Fibroblast of gingiva (primary cell): Measurements from ENCODE around the gene NINJ1.
A peak's percentile ranks its signal among the peaks of the same experiment; 100 is the strongest.
"Not testable (repeated sequence)": the region's sequence is repeated elsewhere in the genome, so short reads cannot be mapped to it uniquely, and the experiment has no call there.

Experiments
- DNase-seq: peaks from one replicate; pipeline ENCODE4 v3.0.0-alpha.2; 2011; ENCODE audit warnings: low read depth

The NINJ1 gene

GRCh38 chr9:93118863-93119702 lies 15.0 kb downstream of the NINJ1 start:
- DNase-seq = no peak

GRCh38 chr9:93117924-93118862 lies 15.9 kb downstream of the NINJ1 start:
- no peak for DNase-seq

GRCh38 chr9:93117521-93117920 lies 16.5 kb downstream of the NINJ1 start:
- DNase-seq = not testable (repeated sequence)

- DNase-seq = peak; percentile 72
These were observed 17.7 kb downstream of the NINJ1 start for GRCh38 chr9:93116072-93116961.

GRCh38 chr9:93115486-93116071 lies 18.5 kb downstream of the NINJ1 start:
- no peak for DNase-seq

- no peak for DNase-seq
These were observed 19.1 kb downstream of the NINJ1 start for GRCh38 chr9:93114984-93115335.

- DNase-seq = no peak
These were observed 19.7 kb downstream of the NINJ1 start for GRCh38 chr9:93114169-93114983.

GRCh38 chr9:93112864-93113389 lies 21.1 kb downstream of the NINJ1 start:
- no peak for DNase-seq

- DNase-seq = no peak
These were observed 21.8 kb downstream of the NINJ1 start for GRCh38 chr9:93112116-93112863.

- DNase-seq = no peak
These were observed 22.5 kb downstream of the NINJ1 start for GRCh38 chr9:93111371-93112115.

- DNase-seq = no peak
These were observed 23.1 kb downstream of the NINJ1 start for GRCh38 chr9:93111001-93111370.

GRCh38 chr9:93110311-93110855 lies 23.7 kb downstream of the NINJ1 start:
- DNase-seq = no peak

GRCh38 chr9:93108291-93109041 lies 25.6 kb downstream of the NINJ1 start:
- no peak for DNase-seq

GRCh38 chr9:93107825-93108161 lies 26.3 kb downstream of the NINJ1 start:
- no peak for DNase-seq

- no peak for DNase-seq
These were observed 26.8 kb downstream of the NINJ1 start for GRCh38 chr9:93107151-93107824.

GRCh38 chr9:93105620-93106019 lies 28.4 kb downstream of the NINJ1 start:
- no peak for DNase-seq

GRCh38 chr9:93101086-93101485 lies 33.0 kb downstream of the NINJ1 start:
- DNase-seq = not testable (repeated sequence)

- no peak for DNase-seq
These were observed 33.8 kb downstream of the NINJ1 start for GRCh38 chr9:93100276-93100636.
